Measurements from ENCODE around the gene SLC29A4. TPM values are rescaled to one million over a fixed set of nuclear protein-coding genes. Genes with fewer than 3 reads are reported as not detected.

SLC29A4 gene
- total and polyA plus RNA-seq, 2 of the 8 experiments (the other 6 are each of a cell fraction or from before 2014, with no cell fraction given) = 6.9 to 15.1 TPM

DNA sequence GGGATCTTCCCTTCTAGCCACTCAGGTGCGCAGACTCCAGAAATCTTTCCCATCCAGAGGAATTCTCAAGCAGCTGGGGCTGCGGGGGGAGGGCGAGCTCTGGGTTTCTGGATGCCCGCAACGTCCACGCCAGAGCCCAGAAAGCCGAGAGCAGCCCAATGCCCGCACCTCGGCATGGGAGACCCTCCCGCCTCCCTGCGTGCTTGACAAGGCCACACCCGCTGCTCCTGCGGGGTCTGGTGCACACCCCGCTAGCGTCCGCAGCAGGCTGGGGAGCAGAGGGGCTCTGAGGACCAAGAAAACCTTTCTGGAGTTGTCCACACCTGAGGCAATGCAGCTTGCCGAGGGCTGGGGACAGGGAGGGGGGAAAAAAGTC, 66.2 kb downstream of the SLC29A4 start:
- H3K18ac ChIP-seq (ENCODE audit: extremely low read depth, low read length) = no peak overlapping the region
- no peak overlapping the region for H3K56ac ChIP-seq (replicated peaks; ENCODE audit: insufficient read length, low read depth, low read length)
- H3K27ac ChIP-seq (ENCODE audit: low read depth, low read length) = no peak overlapping the region
- peaks cover 0 to 12% of the 10 kb centered on the region in 2 experiments; a peak in 1 of 4 replicates for H3K9me3 ChIP-seq (ENCODE audit: insufficient read depth in 2 of 2, low read depth in 1 of 2, low read length in 1 of 2)
- no peak overlapping the region for H4K91ac ChIP-seq (replicated peaks; ENCODE audit: insufficient read length, low read length)
- H3K4me1 ChIP-seq (replicated peaks in 1 of 4; ENCODE audit: control insufficient read depth in 3 of 4, insufficient read depth in 4 of 4, low read length in 3 of 4) = peaks cover 2 to 29% (median 15%) of the 10 kb centered on the region in 4 experiments
- H2BK120ac ChIP-seq (replicated peaks; ENCODE audit: low read depth, low read length) = no peak overlapping the region
- H2BK12ac ChIP-seq (ENCODE audit: low read depth, low read length) = no peak overlapping the region
- no peak overlapping the region for H2BK20ac ChIP-seq (ENCODE audit: low read length)
- H4K8ac ChIP-seq (ENCODE audit: extremely low read depth, insufficient read depth, low read length) = no peak overlapping the region
- no peak overlapping the region for H3K23ac ChIP-seq (ENCODE audit: insufficient read length)
- POLR2A ChIA-PET (ENCODE audit: partially characterized antibody) = interaction anchor here (1.7 kb wide), 1 partner anchor 12 kb away, joined by 4 read pairs; no protein-coding TSS in a partner anchor
- H4K20me1 ChIP-seq (replicated peaks in 1 of 2; ENCODE audit: control insufficient read depth in 1 of 2, insufficient read depth in 2 of 2, low read length in 2 of 2) = peaks cover 8 to 10% of the 10 kb centered on the region in 2 experiments
- CTCF ChIA-PET (ENCODE audit: partially characterized antibody) = interaction anchor here (0.8 to 11.0 kb wide), 5 partner anchors 16 to 93 kb away, joined by 3 to 73 read pairs (median 4); no protein-coding TSS in a partner anchor
- no peak overlapping the region for H3K9ac ChIP-seq (replicated peaks in 1 of 4; ENCODE audit: extremely low read depth in 1 of 4, low read depth in 3 of 4, low read length in 3 of 4)
- no peak overlapping the region for H2BK5ac ChIP-seq (ENCODE audit: low read depth, low read length)
- peaks cover 19 to 54% (median 52%) of the 10 kb centered on the region in 4 experiments for H3K27me3 ChIP-seq (replicated peaks in 1 of 4; ENCODE audit: control insufficient read depth in 3 of 4, extremely low read depth in 1 of 4, insufficient read depth in 3 of 4, low read length in 3 of 4)
- no peaks in the 10 kb centered on the region for H3K36me3 ChIP-seq (ENCODE audit: control insufficient read depth in 2 of 4, insufficient read depth in 4 of 4, low read length in 3 of 4)
- H3K4ac ChIP-seq (replicated peaks; ENCODE audit: insufficient read length, low read depth, low read length) = no peak overlapping the region
- DNase-seq (ENCODE audit: low read depth in 1 of 2, low spot score in 2 of 2) (no peak), FAIRE-seq (no peak)
- 29% methylated on average over 14 of the region's 17 CpGs; no CpG with 5 or more reads in 1 of the 2 experiments for WGBS, 2 experiments (ENCODE audit: extremely low coverage in 1 of 2, insufficient coverage in 1 of 2, insufficient read length in 1 of 2, insufficient replicate concordance in 2 of 2, low coverage in 1 of 2, low lambda C conversion rate in 2 of 2, missing lambda C conversion rate in 1 of 2)
- H3K14ac ChIP-seq (ENCODE audit: insufficient read length) = no peak overlapping the region
- H3K79me1 ChIP-seq (ENCODE audit: low read depth, low read length) = no peaks in the 10 kb centered on the region
- H2AFZ ChIP-seq (ENCODE audit: low read length) = no peak overlapping the region
- peaks cover 4% of the 10 kb centered on the region for H3K23me2 ChIP-seq (ENCODE audit: low read depth, low read length)
- peak overlapping the region; percentile 24 to 57 (median 46); a peak in 5 of 8 replicates for H3K4me3 ChIP-seq (ENCODE audit: extremely low read depth in 1 of 4, insufficient read depth in 2 of 4, low read depth in 3 of 4, low read length in 4 of 4)
- H4K5ac ChIP-seq (ENCODE audit: insufficient read length, low read depth, low read length) = no peak overlapping the region
- H2BK15ac ChIP-seq (ENCODE audit: low read length) = no peak overlapping the region
- H3K4me2 ChIP-seq (ENCODE audit: insufficient read depth in 1 of 2, low read depth in 2 of 2, low read length in 2 of 2) = peak overlapping the region; percentile 94 to 99
- H3K79me2 ChIP-seq (ENCODE audit: control insufficient read depth in 1 of 2, insufficient read depth in 2 of 2, low read length in 2 of 2) = no peaks in the 10 kb centered on the region
- H2AK5ac ChIP-seq (ENCODE audit: low read depth, low read length) = no peak overlapping the region
- 0 out of 4 replicates have a peak, but pooled peaks of 1 of the 2 experiments have one; percentile 4 for TF ChIP-seq SIN3A (conservative IDR thresholded peaks at IDR 0.05 in 1 of 2, IDR thresholded peaks at IDR 0.05 in 1 of 2; ENCODE audit: low read depth in 1 of 2, low read length in 2 of 2)
- TF ChIP-seq, protein P1, sequence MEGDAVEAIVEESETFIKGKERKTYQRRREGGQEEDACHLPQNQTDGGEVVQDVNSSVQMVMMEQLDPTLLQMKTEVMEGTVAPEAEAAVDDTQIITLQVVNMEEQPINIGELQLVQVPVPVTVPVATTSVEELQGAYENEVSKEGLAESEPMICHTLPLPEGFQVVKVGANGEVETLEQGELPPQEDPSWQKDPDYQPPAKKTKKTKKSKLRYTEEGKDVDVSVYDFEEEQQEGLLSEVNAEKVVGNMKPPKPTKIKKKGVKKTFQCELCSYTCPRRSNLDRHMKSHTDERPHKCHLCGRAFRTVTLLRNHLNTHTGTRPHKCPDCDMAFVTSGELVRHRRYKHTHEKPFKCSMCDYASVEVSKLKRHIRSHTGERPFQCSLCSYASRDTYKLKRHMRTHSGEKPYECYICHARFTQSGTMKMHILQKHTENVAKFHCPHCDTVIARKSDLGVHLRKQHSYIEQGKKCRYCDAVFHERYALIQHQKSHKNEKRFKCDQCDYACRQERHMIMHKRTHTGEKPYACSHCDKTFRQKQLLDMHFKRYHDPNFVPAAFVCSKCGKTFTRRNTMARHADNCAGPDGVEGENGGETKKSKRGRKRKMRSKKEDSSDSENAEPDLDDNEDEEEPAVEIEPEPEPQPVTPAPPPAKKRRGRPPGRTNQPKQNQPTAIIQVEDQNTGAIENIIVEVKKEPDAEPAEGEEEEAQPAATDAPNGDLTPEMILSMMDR (IDR thresholded peaks at IDR 0.05; ENCODE audit: control extremely low read depth in 1 of 3, insufficient read depth in 1 of 3, low read depth in 1 of 3, low read length in 3 of 3) = no peak
- no peak for TF ChIP-seq FOSL1 (IDR thresholded peaks at IDR 0.05; ENCODE audit: insufficient read depth, low read depth, low read length)
- TF ChIP-seq SIX5 (IDR thresholded peaks at IDR 0.05; ENCODE audit: low read depth, low read length) = no peak
- 0 out of 2 replicates have a peak, but pooled peaks have one; percentile 0 for TF ChIP-seq SUZ12 (IDR thresholded peaks at IDR 0.05; ENCODE audit: low read length)
- TF ChIP-seq, protein P2, sequence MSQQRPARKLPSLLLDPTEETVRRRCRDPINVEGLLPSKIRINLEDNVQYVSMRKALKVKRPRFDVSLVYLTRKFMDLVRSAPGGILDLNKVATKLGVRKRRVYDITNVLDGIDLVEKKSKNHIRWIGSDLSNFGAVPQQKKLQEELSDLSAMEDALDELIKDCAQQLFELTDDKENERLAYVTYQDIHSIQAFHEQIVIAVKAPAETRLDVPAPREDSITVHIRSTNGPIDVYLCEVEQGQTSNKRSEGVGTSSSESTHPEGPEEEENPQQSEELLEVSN (IDR thresholded peaks at IDR 0.05) = no peak
- TF ChIP-seq, protein P3, sequence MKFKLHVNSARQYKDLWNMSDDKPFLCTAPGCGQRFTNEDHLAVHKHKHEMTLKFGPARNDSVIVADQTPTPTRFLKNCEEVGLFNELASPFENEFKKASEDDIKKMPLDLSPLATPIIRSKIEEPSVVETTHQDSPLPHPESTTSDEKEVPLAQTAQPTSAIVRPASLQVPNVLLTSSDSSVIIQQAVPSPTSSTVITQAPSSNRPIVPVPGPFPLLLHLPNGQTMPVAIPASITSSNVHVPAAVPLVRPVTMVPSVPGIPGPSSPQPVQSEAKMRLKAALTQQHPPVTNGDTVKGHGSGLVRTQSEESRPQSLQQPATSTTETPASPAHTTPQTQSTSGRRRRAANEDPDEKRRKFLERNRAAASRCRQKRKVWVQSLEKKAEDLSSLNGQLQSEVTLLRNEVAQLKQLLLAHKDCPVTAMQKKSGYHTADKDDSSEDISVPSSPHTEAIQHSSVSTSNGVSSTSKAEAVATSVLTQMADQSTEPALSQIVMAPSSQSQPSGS (IDR thresholded peaks at IDR 0.05; ENCODE audit: low read length) = no peak
- no peak for TF ChIP-seq YY1 (IDR thresholded peaks at IDR 0.05; ENCODE audit: low read depth, low read length)
